ENCODE measurements around the gene RNLS.

RNLS gene

GRCh38 chr10:88582806-88583583 is at the start of gene RNLS:
TSS of gene RNLS (minus strand) at chr10:88583318.
- H3K4me1 Mint-ChIP-seq = peaks cover 4% of the 10 kb centered on the region
- peak within 1 kb of the TSS; percentile 88 to 93 (median 89) for H3K4me3 Mint-ChIP-seq
- peaks cover 4% of the 10 kb centered on the region for H3K36me3 Mint-ChIP-seq (ENCODE audit: low read depth)
- peaks cover 18% of the 10 kb centered on the region for H3K9me3 Mint-ChIP-seq
- TF ChIP-seq CTCF (IDR thresholded peaks at IDR 0.05; ENCODE audit: unreplicated experiment in 3 of 3) = peak; percentile 70 to 82 (median 81)
- H3K27me3 Mint-ChIP-seq (ENCODE audit: low read depth) = peaks cover 4% of the 10 kb centered on the region
- peak within 1 kb of the TSS; percentile 84 to 94 (median 92) for H3K27ac Mint-ChIP-seq

- no peaks in the 10 kb centered on the region for H3K36me3 Mint-ChIP-seq (ENCODE audit: low read depth)
- H3K9me3 Mint-ChIP-seq = peaks cover 5% of the 10 kb centered on the region
- H3K27ac Mint-ChIP-seq = peak overlapping the region in 2 of 3 experiments; percentile 9 to 53
- no peak for TF ChIP-seq CTCF (IDR thresholded peaks at IDR 0.05; ENCODE audit: unreplicated experiment in 3 of 3)
- H3K4me1 Mint-ChIP-seq = no peaks in the 10 kb centered on the region
- H3K27me3 Mint-ChIP-seq (ENCODE audit: low read depth) = no peaks in the 10 kb centered on the region
- no peak overlapping the region for H3K4me3 Mint-ChIP-seq
Measured at GRCh38 chr10:88624840-88625239, 41.7 kb upstream of the RNLS start.

- Mint-ChIP-seq H3K4me3 (no peak overlapping the region), H3K27me3 (ENCODE audit: low read depth) (no peaks in the 10 kb centered on the region), H3K36me3 (ENCODE audit: low read depth) (no peaks in the 10 kb centered on the region), H3K9me3 (peaks cover 5% of the 10 kb centered on the region), H3K27ac (no peak overlapping the region), H3K4me1 (no peaks in the 10 kb centered on the region)
- no peak for TF ChIP-seq CTCF (IDR thresholded peaks at IDR 0.05; ENCODE audit: unreplicated experiment in 3 of 3)
Measured at GRCh38 chr10:88623835-88624234, 40.7 kb upstream of the RNLS start.

- H3K4me1 Mint-ChIP-seq = no peaks in the 10 kb centered on the region
- no peak overlapping the region for H3K4me3 Mint-ChIP-seq
- H3K27me3 Mint-ChIP-seq (ENCODE audit: low read depth) = no peaks in the 10 kb centered on the region
- H3K36me3 Mint-ChIP-seq (ENCODE audit: low read depth) = no peaks in the 10 kb centered on the region
- TF ChIP-seq CTCF (IDR thresholded peaks at IDR 0.05; ENCODE audit: unreplicated experiment in 3 of 3) = no peak
- no peak overlapping the region for H3K27ac Mint-ChIP-seq
- H3K9me3 Mint-ChIP-seq = peaks cover 3% of the 10 kb centered on the region
Measured at GRCh38 chr10:88620441-88620840, 37.3 kb upstream of the RNLS start.

GRCh38 chr10:88618496-88618895 is 35.4 kb upstream of the RNLS start:
- peaks cover 3% of the 10 kb centered on the region for H3K9me3 Mint-ChIP-seq
- TF ChIP-seq CTCF (IDR thresholded peaks at IDR 0.05; ENCODE audit: unreplicated experiment in 3 of 3) = no peak
- H3K4me3 Mint-ChIP-seq = no peak overlapping the region
- no peaks in the 10 kb centered on the region for H3K27me3 Mint-ChIP-seq (ENCODE audit: low read depth)
- no peak overlapping the region for H3K27ac Mint-ChIP-seq
- no peaks in the 10 kb centered on the region for H3K4me1 Mint-ChIP-seq
- no peaks in the 10 kb centered on the region for H3K36me3 Mint-ChIP-seq (ENCODE audit: low read depth)

- H3K4me3 Mint-ChIP-seq = no peak overlapping the region
- no peaks in the 10 kb centered on the region for H3K4me1 Mint-ChIP-seq
- H3K9me3 Mint-ChIP-seq = peaks cover 3% of the 10 kb centered on the region
- no peak for TF ChIP-seq CTCF (IDR thresholded peaks at IDR 0.05; ENCODE audit: unreplicated experiment in 3 of 3)
- no peak overlapping the region for H3K27ac Mint-ChIP-seq
- H3K27me3 Mint-ChIP-seq (ENCODE audit: low read depth) = no peaks in the 10 kb centered on the region
- no peaks in the 10 kb centered on the region for H3K36me3 Mint-ChIP-seq (ENCODE audit: low read depth)
Measured at GRCh38 chr10:88617772-88618300, 34.7 kb upstream of the RNLS start.

Measured in nephron (organoid).